Measurements from ENCODE around the gene PLPPR4. TPM values are rescaled to one million over a fixed set of nuclear protein-coding genes. Genes with fewer than 3 reads are reported as not detected.

Gene PLPPR4
- total RNA-seq, 1 experiment from 2014 or later, result 0.42 TPM

GRCh38 chr1:99315305-99315704 is 51.0 kb downstream of the PLPPR4 start (continued):
- TF ChIP-seq ZNF274 (IDR thresholded peaks at IDR 0.05; ENCODE audit: low read depth, low read length) (no peak), CEBPB (IDR thresholded peaks at IDR 0.05; ENCODE audit: low read depth) (no peak), FOSL1 (IDR thresholded peaks at IDR 0.05; ENCODE audit: low read depth) (no peak), JUND (IDR thresholded peaks at IDR 0.05) (no peak), SIN3A (IDR thresholded peaks at IDR 0.05; ENCODE audit: low read depth) (no peak), POLR2A (IDR thresholded peaks at IDR 0.05; ENCODE audit: borderline replicate concordance, extremely low read depth, insufficient read depth, insufficient read length) (no peak)

- Histone ChIP-seq H3K36me3 (ENCODE audit: control insufficient read depth in 1 of 2, insufficient read depth in 2 of 2, low read length in 2 of 2) (no peaks in the 10 kb centered on the region), H3K79me2 (ENCODE audit: insufficient read depth, low read length) (no peaks in the 10 kb centered on the region), H3K4me2 (ENCODE audit: low read length) (no peak overlapping the region), H3K4me1 (ENCODE audit: control insufficient read depth in 1 of 2, insufficient read depth in 2 of 2, low read length in 2 of 2) (no peaks in the 10 kb centered on the region), H3K9me2 (ENCODE audit: insufficient read depth) (no peaks in the 10 kb centered on the region), H4K20me1 (ENCODE audit: insufficient read depth) (no peaks in the 10 kb centered on the region), H3K9me3 (ENCODE audit: control insufficient read depth in 1 of 2, insufficient read depth in 1 of 2, low read depth in 1 of 2, low read length in 2 of 2) (no peaks in the 10 kb centered on the region), H3K27ac (ENCODE audit: low read depth, low read length) (no peak overlapping the region), H3K9ac (ENCODE audit: low read length) (no peak overlapping the region), H3K27me3 (ENCODE audit: insufficient read depth, low read length) (no peaks in the 10 kb centered on the region), H2AFZ (ENCODE audit: low read depth, low read length, poor library complexity, severe bottlenecking) (no peak overlapping the region), H3K4me3 (replicated peaks in 1 of 2; ENCODE audit: low read depth in 1 of 2, low read length in 2 of 2) (no peak overlapping the region)
- TF ChIP-seq, protein P1, sequence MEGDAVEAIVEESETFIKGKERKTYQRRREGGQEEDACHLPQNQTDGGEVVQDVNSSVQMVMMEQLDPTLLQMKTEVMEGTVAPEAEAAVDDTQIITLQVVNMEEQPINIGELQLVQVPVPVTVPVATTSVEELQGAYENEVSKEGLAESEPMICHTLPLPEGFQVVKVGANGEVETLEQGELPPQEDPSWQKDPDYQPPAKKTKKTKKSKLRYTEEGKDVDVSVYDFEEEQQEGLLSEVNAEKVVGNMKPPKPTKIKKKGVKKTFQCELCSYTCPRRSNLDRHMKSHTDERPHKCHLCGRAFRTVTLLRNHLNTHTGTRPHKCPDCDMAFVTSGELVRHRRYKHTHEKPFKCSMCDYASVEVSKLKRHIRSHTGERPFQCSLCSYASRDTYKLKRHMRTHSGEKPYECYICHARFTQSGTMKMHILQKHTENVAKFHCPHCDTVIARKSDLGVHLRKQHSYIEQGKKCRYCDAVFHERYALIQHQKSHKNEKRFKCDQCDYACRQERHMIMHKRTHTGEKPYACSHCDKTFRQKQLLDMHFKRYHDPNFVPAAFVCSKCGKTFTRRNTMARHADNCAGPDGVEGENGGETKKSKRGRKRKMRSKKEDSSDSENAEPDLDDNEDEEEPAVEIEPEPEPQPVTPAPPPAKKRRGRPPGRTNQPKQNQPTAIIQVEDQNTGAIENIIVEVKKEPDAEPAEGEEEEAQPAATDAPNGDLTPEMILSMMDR (IDR thresholded peaks at IDR 0.05 in 2 of 3, conservative IDR thresholded peaks at IDR 0.05 in 1 of 3; ENCODE audit: borderline replicate concordance in 1 of 3, insufficient read depth in 1 of 3, low read depth in 2 of 3, low read length in 2 of 3), result peak; percentile 26 to 47 (median 41); a peak in 5 of 6 replicates
- TF ChIP-seq ZFX (IDR thresholded peaks at IDR 0.05), result no peak
- no peak for TF ChIP-seq SRF (IDR thresholded peaks at IDR 0.05; ENCODE audit: low read depth)
- peak; percentile 31 for TF ChIP-seq RAD21 (IDR thresholded peaks at IDR 0.05; ENCODE audit: low read depth)
- TF ChIP-seq EZH2 (IDR thresholded peaks at IDR 0.05), result no peak
- no peak for TF ChIP-seq TCF7L2 (IDR thresholded peaks at IDR 0.05; ENCODE audit: borderline replicate concordance, extremely low read depth, insufficient read depth, insufficient read length)
- POLR2A ChIA-PET, result no interaction called here
- no TSS peak for BruUV-seq (replicated peaks)
- ATAC-seq (no peak), DNase-seq (ENCODE audit: low read depth, low spot score) (no peak)
- RAD21 ChIA-PET (ENCODE audit: low non-redundant PET in 1 of 2, low total read pairs in 2 of 2, uncharacterized antibody in 2 of 2, unreplicated experiment in 2 of 2), result no interaction called here
- CTCF ChIA-PET, result interaction anchor here (0.8 to 1.5 kb wide), 4 partner anchors 16 to 155 kb away, joined by 3 to 4 read pairs (median 4); no protein-coding TSS in a partner anchor
- intact Hi-C loops (cut with micrococcal nuclease), result no loop called here
Measured at GRCh38 chr1:99326215-99326949, 62.1 kb downstream of the PLPPR4 start.

Measured in HCT116 (cell line).